WTC11 (cell line): ENCODE results near the gene TAS2R9. TPM values are rescaled to one million over a fixed set of nuclear protein-coding genes. Genes with fewer than 3 reads are reported as not detected.

Source experiments
- ATAC-seq: fragments of 200-7000 bp; cut with Tn5 transposase; 2 replicates; pipeline ENCODE4 v1.10.0; 2021; ENCODE audit warnings: mild to moderate bottlenecking, moderate library complexity
- CTCF ChIA-PET: fragments of 300-600 bp; sonication (Branson Sonifier 250); formaldehyde crosslinking; loops from one replicate; lab custom pipeline; 2021; ENCODE audit warnings: antibody characterized with exemption; lab: Charles Lee
- POLR2A ChIA-PET: fragments of 350-600 bp; sonication (Branson Sonifier 250); formaldehyde crosslinking; loops from one replicate; lab custom pipeline; 2021; ENCODE audit warnings: antibody characterized with exemption; lab: Charles Lee
- DNase-seq: peaks from one replicate; pipeline ENCODE4 v3.0.0; 2021; ENCODE audit warnings: low spot score
- H3K27ac Mint-ChIP-seq: 2 replicates; pipeline ENCODE4 v1.8.0; 2021; ENCODE audit warnings: mixed read lengths
- H3K27me3 Mint-ChIP-seq: 2 replicates; pipeline ENCODE4 v1.8.0; 2021; ENCODE audit warnings: low read depth, mild to moderate bottlenecking, moderate library complexity, mixed read lengths
- H3K36me3 Mint-ChIP-seq: 2 replicates; pipeline ENCODE4 v1.8.0; 2021; ENCODE audit warnings: mixed read lengths
- H3K4me1 Mint-ChIP-seq: 2 replicates; pipeline ENCODE4 v1.8.0; 2022; ENCODE audit warnings: mixed read lengths
- H3K4me3 Mint-ChIP-seq: 2 replicates; pipeline ENCODE4 v1.8.0; 2021; ENCODE audit warnings: mild to moderate bottlenecking, moderate library complexity, mixed read lengths
- H3K9me3 Mint-ChIP-seq: 2 replicates; pipeline ENCODE4 v1.8.0; 2021; ENCODE audit warnings: mixed read lengths
- CREM ChIP-seq: sonication (generic); formaldehyde crosslinking; IDR thresholded peaks from 2 replicates; pipeline ENCODE4 v1.8.1; 2022; ENCODE audit warnings: mild to moderate bottlenecking, missing genetic modification reagents, moderate library complexity
- ELF4 ChIP-seq: sonication (generic); formaldehyde crosslinking; IDR thresholded peaks from 2 replicates; pipeline ENCODE4 v1.8.1; 2022; ENCODE audit warnings: low read depth, mild to moderate bottlenecking, moderate library complexity, missing genetic modification reagents
- GTF2I ChIP-seq: fragments of 250-450 bp; sonication (Bioruptor Pico); conservative IDR thresholded peaks from 2 replicates; pipeline ENCODE4 v1.4.0; 2021; ENCODE audit warnings: mild to moderate bottlenecking
- KAT7 ChIP-seq: sonication (generic); formaldehyde crosslinking; IDR thresholded peaks from 2 replicates; pipeline ENCODE4 v1.8.1; 2023; ENCODE audit warnings: missing genetic modification reagents, mild to moderate bottlenecking, borderline replicate concordance
- MYBL2 ChIP-seq: sonication (generic); formaldehyde crosslinking; IDR thresholded peaks from 2 replicates; pipeline ENCODE4 v1.8.1; 2023; ENCODE audit warnings: mild to moderate bottlenecking, moderate library complexity, missing genetic modification reagents
- NFYB ChIP-seq: sonication (generic); formaldehyde crosslinking; conservative IDR thresholded peaks from 2 replicates; pipeline ENCODE4 v1.8.0; 2022; ENCODE audit warnings: low read depth, missing genetic modification reagents
- SMAD3 ChIP-seq: sonication (generic); formaldehyde crosslinking; IDR thresholded peaks from 2 replicates; pipeline ENCODE4 v1.8.0; 2022; ENCODE audit warnings: missing genetic modification reagents, mild to moderate bottlenecking, borderline replicate concordance
- TEAD1 ChIP-seq: sonication (generic); formaldehyde crosslinking; IDR thresholded peaks from 2 replicates; pipeline ENCODE4 v1.8.0; 2022; ENCODE audit warnings: mild to moderate bottlenecking, missing genetic modification reagents
- ZNF671 ChIP-seq: fragments of 250-450 bp; sonication (Bioruptor Pico); IDR thresholded peaks from 2 replicates; pipeline ENCODE4 v1.8.0; 2021; ENCODE audit warnings: mild to moderate bottlenecking
- ZSCAN18 ChIP-seq: fragments of 250-450 bp; sonication (Bioruptor Pico); IDR thresholded peaks from 2 replicates; pipeline ENCODE4 v2.1.2; 2022; ENCODE audit warnings: mild to moderate bottlenecking, moderate library complexity
- total RNA-seq: library from RNA; stranded (reverse); gene quantifications from 3 replicates; pipeline ENCODE4 v1.2.3, GENCODE V29; 2021
- TF ChIP-seq, protein P1 (sequence below): fragments of 250-450 bp; sonication (Bioruptor Pico); conservative IDR thresholded peaks from 2 replicates; pipeline ENCODE4 v1.9.0; 2021; ENCODE audit warnings: mild to moderate bottlenecking
- TF ChIP-seq, protein P2 (sequence below): sonication (generic); formaldehyde crosslinking; IDR thresholded peaks from 2 replicates; pipeline ENCODE4 v1.8.1; 2023; ENCODE audit warnings: mild to moderate bottlenecking, missing genetic modification reagents, moderate library complexity
- TF ChIP-seq, protein P3 (sequence below): sonication (generic); formaldehyde crosslinking; IDR thresholded peaks from 2 replicates; pipeline ENCODE4 v1.8.0; 2022; ENCODE audit warnings: mild to moderate bottlenecking, missing genetic modification reagents
- TF ChIP-seq, protein P4 (sequence below): sonication (generic); formaldehyde crosslinking; IDR thresholded peaks from 2 replicates; pipeline ENCODE4 v1.8.0; 2023; ENCODE audit warnings: missing genetic modification reagents
- TF ChIP-seq, protein P5 (sequence below): sonication (generic); formaldehyde crosslinking; IDR thresholded peaks from 2 replicates; pipeline ENCODE4 v1.8.1; 2023; ENCODE audit warnings: mild to moderate bottlenecking, moderate library complexity, missing genetic modification reagents
- TF ChIP-seq, protein P6 (sequence below): sonication (generic); formaldehyde crosslinking; IDR thresholded peaks from 2 replicates; pipeline ENCODE4 v1.8.1; 2022; ENCODE audit warnings: mild to moderate bottlenecking, moderate library complexity, missing genetic modification reagents
- TF ChIP-seq, protein P7 (sequence below): fragments of 250-450 bp; sonication (Bioruptor Pico); IDR thresholded peaks from 2 replicates; pipeline ENCODE4 v1.8.0; 2021; ENCODE audit warnings: mild to moderate bottlenecking

TAS2R9 gene
- total RNA-seq, 1 experiment from 2014 or later, result not detected

GRCh38 chr12:10824957-10825356, 15.0 kb upstream of the TAS2R9 start (continued):
- TF ChIP-seq ZSCAN18, result no peak

DNA sequence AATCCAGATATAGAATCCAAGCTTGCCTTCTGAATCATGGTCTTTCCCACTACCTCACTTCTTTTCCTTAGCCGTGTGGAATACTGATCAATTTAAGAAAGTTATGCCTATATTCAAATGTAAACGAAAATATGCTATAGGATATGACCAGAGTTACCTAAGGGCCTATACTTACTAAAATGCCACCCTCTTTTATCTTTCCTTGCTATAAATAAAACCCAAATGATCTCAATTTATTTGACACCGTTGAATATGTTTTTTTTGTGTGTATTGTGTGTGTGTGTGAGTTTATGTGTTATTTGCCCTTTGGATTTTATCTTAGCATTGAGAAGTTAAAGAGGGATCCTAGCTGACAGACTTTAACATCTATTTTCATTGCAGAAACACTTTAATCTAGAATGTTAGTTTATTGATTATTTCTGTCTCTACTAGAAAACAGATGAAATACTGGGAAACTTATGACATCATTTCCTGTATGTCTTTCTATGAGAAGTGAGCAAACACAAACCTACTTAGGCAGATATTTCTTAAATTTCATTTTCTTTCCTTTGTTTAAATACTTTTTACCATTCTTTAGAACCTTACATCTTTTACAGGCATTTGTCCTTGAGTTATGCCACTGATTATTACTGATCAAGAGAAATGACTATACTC, 2.0 kb upstream of the TAS2R9 start:
- CTCF ChIA-PET, result no interaction called here
- POLR2A ChIA-PET, result no interaction called here
- H3K9me3 Mint-ChIP-seq, result peaks cover 7% of the 10 kb centered on the region; the same call in 1 of the 2 replicates
- DNase-seq (no peak), ATAC-seq (no peak)
- no peak overlapping the region for H3K4me3 Mint-ChIP-seq
- H3K36me3 Mint-ChIP-seq, result no peaks in the 10 kb centered on the region
- H3K27ac Mint-ChIP-seq, result no peak overlapping the region
- no peaks in the 10 kb centered on the region for H3K27me3 Mint-ChIP-seq
- TF ChIP-seq, protein P1, sequence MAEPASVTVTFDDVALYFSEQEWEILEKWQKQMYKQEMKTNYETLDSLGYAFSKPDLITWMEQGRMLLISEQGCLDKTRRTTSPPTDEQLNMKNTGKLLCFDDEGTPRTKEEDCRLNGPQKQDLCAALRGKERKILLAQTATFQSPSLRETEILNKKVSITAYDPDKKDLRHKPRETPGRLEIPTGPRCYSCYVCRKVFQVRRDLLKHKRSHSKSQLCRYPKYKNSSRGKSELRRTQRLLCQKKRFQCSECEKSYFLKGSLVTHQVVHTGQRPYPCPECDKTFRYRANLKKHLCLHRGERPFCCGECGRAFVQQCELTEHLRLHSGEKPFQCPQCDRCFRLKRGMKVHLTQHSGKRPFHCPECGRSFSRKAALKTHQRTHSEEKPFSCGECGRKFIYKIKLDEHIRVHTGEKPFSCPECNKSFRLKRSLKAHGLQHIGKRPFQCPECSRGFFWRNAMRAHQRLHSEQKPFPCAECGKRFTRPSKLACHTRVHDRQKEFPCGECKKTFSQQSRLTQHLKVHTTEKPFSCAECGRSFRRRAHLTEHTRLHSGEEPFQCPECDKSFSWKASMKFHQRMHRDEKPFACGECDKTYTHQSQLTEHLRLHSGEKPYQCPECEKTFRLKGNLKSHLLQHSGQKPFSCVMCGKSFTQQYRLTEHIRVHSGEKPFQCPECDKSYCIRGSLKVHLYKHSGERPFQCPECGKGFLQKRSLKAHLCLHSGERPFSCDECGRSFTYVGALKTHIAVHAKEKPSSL (CRISPR knock-in tag), result no peak
- TF ChIP-seq TEAD1 (CRISPR knock-in tag) (no peak), KAT7 (CRISPR knock-in tag) (no peak), NFYB (CRISPR knock-in tag) (no peak), CREM (CRISPR knock-in tag) (no peak), MYBL2 (CRISPR knock-in tag) (no peak), ELF4 (CRISPR knock-in tag) (no peak), SMAD3 (CRISPR knock-in tag) (no peak), GTF2I (CRISPR knock-in tag) (no peak), ZNF671 (CRISPR knock-in tag) (no peak)
- TF ChIP-seq, protein P2, sequence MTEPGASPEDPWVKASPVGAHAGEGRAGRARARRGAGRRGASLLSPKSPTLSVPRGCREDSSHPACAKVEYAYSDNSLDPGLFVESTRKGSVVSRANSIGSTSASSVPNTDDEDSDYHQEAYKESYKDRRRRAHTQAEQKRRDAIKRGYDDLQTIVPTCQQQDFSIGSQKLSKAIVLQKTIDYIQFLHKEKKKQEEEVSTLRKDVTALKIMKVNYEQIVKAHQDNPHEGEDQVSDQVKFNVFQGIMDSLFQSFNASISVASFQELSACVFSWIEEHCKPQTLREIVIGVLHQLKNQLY, result no peak
- TF ChIP-seq, protein P3, sequence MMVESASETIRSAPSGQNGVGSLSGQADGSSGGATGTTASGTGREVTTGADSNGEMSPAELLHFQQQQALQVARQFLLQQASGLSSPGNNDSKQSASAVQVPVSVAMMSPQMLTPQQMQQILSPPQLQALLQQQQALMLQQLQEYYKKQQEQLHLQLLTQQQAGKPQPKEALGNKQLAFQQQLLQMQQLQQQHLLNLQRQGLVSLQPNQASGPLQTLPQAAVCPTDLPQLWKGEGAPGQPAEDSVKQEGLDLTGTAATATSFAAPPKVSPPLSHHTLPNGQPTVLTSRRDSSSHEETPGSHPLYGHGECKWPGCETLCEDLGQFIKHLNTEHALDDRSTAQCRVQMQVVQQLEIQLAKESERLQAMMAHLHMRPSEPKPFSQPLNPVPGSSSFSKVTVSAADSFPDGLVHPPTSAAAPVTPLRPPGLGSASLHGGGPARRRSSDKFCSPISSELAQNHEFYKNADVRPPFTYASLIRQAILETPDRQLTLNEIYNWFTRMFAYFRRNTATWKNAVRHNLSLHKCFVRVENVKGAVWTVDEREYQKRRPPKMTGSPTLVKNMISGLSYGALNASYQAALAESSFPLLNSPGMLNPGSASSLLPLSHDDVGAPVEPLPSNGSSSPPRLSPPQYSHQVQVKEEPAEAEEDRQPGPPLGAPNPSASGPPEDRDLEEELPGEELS, result no peak
- TF ChIP-seq, protein P4, sequence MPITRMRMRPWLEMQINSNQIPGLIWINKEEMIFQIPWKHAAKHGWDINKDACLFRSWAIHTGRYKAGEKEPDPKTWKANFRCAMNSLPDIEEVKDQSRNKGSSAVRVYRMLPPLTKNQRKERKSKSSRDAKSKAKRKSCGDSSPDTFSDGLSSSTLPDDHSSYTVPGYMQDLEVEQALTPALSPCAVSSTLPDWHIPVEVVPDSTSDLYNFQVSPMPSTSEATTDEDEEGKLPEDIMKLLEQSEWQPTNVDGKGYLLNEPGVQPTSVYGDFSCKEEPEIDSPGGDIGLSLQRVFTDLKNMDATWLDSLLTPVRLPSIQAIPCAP (CRISPR knock-in tag), result no peak
- TF ChIP-seq, protein P5, sequence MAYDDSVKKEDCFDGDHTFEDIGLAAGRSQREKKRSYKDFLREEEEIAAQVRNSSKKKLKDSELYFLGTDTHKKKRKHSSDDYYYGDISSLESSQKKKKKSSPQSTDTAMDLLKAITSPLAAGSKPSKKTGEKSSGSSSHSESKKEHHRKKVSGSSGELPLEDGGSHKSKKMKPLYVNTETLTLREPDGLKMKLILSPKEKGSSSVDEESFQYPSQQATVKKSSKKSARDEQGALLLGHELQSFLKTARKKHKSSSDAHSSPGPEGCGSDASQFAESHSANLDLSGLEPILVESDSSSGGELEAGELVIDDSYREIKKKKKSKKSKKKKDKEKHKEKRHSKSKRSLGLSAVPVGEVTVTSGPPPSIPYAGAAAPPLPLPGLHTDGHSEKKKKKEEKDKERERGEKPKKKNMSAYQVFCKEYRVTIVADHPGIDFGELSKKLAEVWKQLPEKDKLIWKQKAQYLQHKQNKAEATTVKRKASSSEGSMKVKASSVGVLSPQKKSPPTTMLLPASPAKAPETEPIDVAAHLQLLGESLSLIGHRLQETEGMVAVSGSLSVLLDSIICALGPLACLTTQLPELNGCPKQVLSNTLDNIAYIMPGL (CRISPR knock-in tag), result no peak
- TF ChIP-seq, protein P6, sequence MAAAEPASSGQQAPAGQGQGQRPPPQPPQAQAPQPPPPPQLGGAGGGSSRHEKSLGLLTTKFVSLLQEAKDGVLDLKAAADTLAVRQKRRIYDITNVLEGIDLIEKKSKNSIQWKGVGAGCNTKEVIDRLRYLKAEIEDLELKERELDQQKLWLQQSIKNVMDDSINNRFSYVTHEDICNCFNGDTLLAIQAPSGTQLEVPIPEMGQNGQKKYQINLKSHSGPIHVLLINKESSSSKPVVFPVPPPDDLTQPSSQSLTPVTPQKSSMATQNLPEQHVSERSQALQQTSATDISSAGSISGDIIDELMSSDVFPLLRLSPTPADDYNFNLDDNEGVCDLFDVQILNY (CRISPR knock-in tag), result no peak
- TF ChIP-seq, protein P7, sequence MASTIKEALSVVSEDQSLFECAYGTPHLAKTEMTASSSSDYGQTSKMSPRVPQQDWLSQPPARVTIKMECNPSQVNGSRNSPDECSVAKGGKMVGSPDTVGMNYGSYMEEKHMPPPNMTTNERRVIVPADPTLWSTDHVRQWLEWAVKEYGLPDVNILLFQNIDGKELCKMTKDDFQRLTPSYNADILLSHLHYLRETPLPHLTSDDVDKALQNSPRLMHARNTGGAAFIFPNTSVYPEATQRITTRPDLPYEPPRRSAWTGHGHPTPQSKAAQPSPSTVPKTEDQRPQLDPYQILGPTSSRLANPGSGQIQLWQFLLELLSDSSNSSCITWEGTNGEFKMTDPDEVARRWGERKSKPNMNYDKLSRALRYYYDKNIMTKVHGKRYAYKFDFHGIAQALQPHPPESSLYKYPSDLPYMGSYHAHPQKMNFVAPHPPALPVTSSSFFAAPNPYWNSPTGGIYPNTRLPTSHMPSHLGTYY (CRISPR knock-in tag), result no peak
- peaks cover 8% of the 10 kb centered on the region for H3K4me1 Mint-ChIP-seq
